GM23248 (cell line): ENCODE results near the gene DRD4. TPM values are rescaled to one million over a fixed set of nuclear protein-coding genes. Genes with fewer than 3 reads are reported as not detected.

Experiments used
- DNase-seq: peaks from one replicate; pipeline ENCODE4 v3.0.0-alpha.2; 2015
- H2AFZ ChIP-seq: fragments of 200-600 bp; sonication (generic); 2 replicates; pipeline ENCODE4 v1.6.1; 2016; ENCODE audit warnings: antibody characterized with exemption
- H3F3A ChIP-seq: fragments of 200-600 bp; sonication (generic); 2 replicates; pipeline ENCODE4 v1.6.1; 2016; ENCODE audit warnings: mild to moderate bottlenecking, antibody characterized with exemption, mixed run types; ENCODE audit not compliant: insufficient read depth
- H3K27ac ChIP-seq: fragments of 200-600 bp; sonication (generic); 2 replicates; pipeline ENCODE4 v1.5.1; 2016; ENCODE audit warnings: mild to moderate bottlenecking
- H3K27me3 ChIP-seq: fragments of 200-600 bp; sonication (generic); replicated peaks from 2 replicates; pipeline ENCODE4 v1.6.1; 2016; ENCODE audit warnings: mild to moderate bottlenecking; ENCODE audit not compliant: insufficient read depth
- H3K36me3 ChIP-seq: fragments of 200-600 bp; sonication (generic); 2 replicates; pipeline ENCODE4 v1.6.1; 2016; ENCODE audit warnings: low read depth, mild to moderate bottlenecking
- H3K4me1 ChIP-seq: fragments of 200-600 bp; sonication (generic); 2 replicates; pipeline ENCODE4 v1.6.1; 2016; ENCODE audit warnings: mild to moderate bottlenecking; ENCODE audit not compliant: insufficient read depth
- H3K4me2 ChIP-seq: fragments of 200-600 bp; sonication (generic); one replicate; pipeline ENCODE4 v1.6.1; 2016; ENCODE audit warnings: mild to moderate bottlenecking; ENCODE audit not compliant: unreplicated experiment
- H3K4me3 ChIP-seq: fragments of 200-600 bp; sonication (generic); 2 replicates; pipeline ENCODE4 v1.5.1; 2016; ENCODE audit warnings: mild to moderate bottlenecking
- H3K79me2 ChIP-seq: fragments of 200-600 bp; sonication (generic); 2 replicates; pipeline ENCODE4 v1.6.1; 2016; ENCODE audit warnings: mild to moderate bottlenecking; ENCODE audit not compliant: insufficient read depth
- H3K9ac ChIP-seq: fragments of 200-600 bp; sonication (generic); 2 replicates; pipeline ENCODE4 v1.6.1; 2016; ENCODE audit warnings: mild to moderate bottlenecking
- H3K9me2 ChIP-seq: fragments of 200-600 bp; sonication (generic); 2 replicates; pipeline ENCODE4 v1.6.1; 2016; ENCODE audit warnings: mixed run types, mild to moderate bottlenecking, moderate library complexity; ENCODE audit not compliant: insufficient read depth
- H3K9me3 ChIP-seq: fragments of 200-600 bp; sonication (generic); one replicate; pipeline ENCODE4 v1.6.1; 2017; ENCODE audit warnings: low read depth
- H4K20me1 ChIP-seq: fragments of 200-600 bp; sonication (generic); 2 replicates; pipeline ENCODE4 v1.6.0; 2016; ENCODE audit not compliant: insufficient read depth
- EZH2 ChIP-seq: fragments of 200-600 bp; sonication (generic); IDR thresholded peaks from 2 replicates; pipeline ENCODE4 v1.6.1; 2018; ENCODE audit warnings: antibody characterized with exemption, mild to moderate bottlenecking; ENCODE audit not compliant: insufficient read depth, poor library complexity, severe bottlenecking
- EZH2phosphoT487 ChIP-seq: fragments of 200-600 bp; sonication (generic); IDR thresholded peaks from 2 replicates; pipeline ENCODE4 v1.6.1; 2018; ENCODE audit warnings: antibody characterized with exemption, moderate library complexity, mild to moderate bottlenecking, low read depth; ENCODE audit not compliant: insufficient read depth
- WGBS, 2 experiments: methylation state at CpG; one replicate each; pipeline ENCODE4 v1.1.6; 2015 to 2017; ENCODE audit warnings: low lambda C conversion rate in 2 of 2, low coverage in 1 of 2; ENCODE audit errors: missing lambda C conversion rate in 2 of 2; 5-methylcytosine and 5-hydroxymethylcytosine counted together
- in situ Hi-C: fragments of 300-500 bp; cut with MboI; formaldehyde crosslinking; loops from 2 replicates; pipeline ENCODE4 v1.15.0; 2020
- polyA plus RNA-seq: library from polyadenylated mRNA; unstranded; fragments of >200 nt; fragmentation: Nextera tagmentation; extraction: Ambion mirVana; gene quantifications from 2 replicates; pipeline ENCODE4 v1.2.1, GENCODE V29; 2016
- total RNA-seq: library from RNA; depleted of rRNA; stranded (reverse); fragments of >200 nt; shearing (Covaris generic); gene quantifications from 2 replicates; pipeline ENCODE4 v1.2.3, GENCODE V29; 2014

DRD4 gene
- total and polyA plus RNA-seq, 2 experiments from 2014 or later = not detected

DNA sequence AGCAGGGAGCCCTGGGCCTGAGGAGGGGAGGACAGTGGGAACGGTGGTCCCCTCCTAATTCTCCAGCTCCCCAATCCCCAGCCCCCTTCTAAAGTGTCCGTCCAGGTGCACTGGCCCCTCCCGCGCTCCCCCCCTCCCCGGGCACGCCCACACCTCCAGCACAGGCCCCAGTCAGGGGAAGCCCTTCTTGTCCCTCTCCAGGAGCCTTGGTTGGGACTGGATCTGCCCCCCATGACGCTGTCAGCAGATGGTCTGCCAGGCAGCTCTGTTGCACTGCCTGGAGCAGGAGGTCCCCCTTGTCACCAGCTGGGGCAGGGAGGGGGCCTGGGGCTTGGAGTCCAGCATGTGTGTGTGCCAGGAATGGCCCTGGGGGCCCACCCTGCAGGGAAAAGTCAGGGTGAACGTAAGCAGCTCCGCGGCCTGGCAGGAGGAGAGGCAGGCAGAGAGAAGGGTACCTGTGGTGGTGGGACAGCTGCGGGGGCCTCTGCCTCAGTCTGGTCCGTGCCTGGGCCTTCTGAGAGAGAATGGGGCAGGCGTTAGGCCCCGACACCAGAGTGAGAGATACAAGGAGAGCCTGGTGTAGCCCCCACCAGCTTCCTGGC lies 22.9 kb upstream of the DRD4 start:
- no peaks in the 10 kb centered on the region for H3K4me1 ChIP-seq
- no peaks in the 10 kb centered on the region for H3K79me2 ChIP-seq
- no peak overlapping the region for H3K4me2 ChIP-seq
- peaks cover 7% of the 10 kb centered on the region; the same call in 1 of the 2 replicates for H3F3A ChIP-seq
- in situ Hi-C loops = no loop called here
- H3K9ac ChIP-seq = no peak overlapping the region
- peaks cover 7% of the 10 kb centered on the region; the same call in 1 of the 2 replicates for H3K36me3 ChIP-seq
- H3K27ac ChIP-seq = no peak overlapping the region
- H3K9me3 ChIP-seq = no peaks in the 10 kb centered on the region
- TF ChIP-seq EZH2 = no peak
- TF ChIP-seq EZH2phosphoT487 = no peak
- H3K9me2 ChIP-seq = no peaks in the 10 kb centered on the region
- DNase-seq = no peak
- H3K4me3 ChIP-seq = no peak overlapping the region
- no peaks in the 10 kb centered on the region for H4K20me1 ChIP-seq
- no peak overlapping the region for H2AFZ ChIP-seq
- WGBS, 2 experiments = 70 to 77% methylated on average over 9 to 14 of the region's 14 CpGs
- no peaks in the 10 kb centered on the region for H3K27me3 ChIP-seq

DNA sequence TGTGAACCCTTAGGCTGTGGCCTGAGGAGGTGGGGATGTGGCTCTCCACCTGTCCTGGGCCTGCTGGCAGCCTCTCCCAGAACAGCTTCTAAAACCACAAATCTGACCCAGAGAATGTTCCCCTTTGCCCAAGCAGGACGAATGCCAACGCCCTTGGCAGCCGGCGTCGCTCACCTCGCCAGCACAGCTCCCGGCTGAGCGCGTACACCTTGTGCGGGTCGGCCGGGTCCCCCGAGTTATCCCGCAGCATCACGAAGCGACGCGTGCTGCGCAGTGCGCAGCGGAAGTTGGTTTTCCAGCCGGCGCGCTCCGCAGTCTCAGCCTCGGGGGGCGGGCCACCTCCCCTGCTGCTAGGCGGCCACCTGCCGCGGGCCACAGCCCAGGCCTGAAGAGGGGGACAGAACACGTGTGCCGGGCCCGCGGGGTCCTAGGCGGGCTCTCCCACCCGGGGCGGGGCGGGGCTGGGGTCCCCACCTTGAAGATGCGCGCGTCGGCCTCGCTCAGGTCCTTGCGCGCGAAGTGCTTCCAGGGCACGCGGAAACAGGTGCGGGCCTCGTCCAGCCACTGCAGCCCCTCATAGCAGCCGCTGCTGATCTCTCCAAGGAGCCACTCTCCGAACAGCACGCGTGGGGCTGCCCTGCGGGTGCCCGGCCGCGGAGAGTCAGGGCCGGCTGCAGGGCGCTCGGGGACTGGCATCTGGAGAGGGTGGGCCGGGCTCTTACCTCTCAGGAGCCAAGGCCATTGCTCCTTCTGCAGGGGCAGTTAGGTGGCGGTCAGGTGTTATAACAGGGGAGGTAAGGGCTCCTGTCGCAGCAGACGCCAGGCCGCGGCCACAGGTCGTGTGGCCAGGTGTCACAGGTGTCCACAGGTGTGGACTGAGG lies 22.2 kb upstream of the DRD4 start:
- TF ChIP-seq EZH2 (no peak), EZH2phosphoT487 (no peak)
- no peak overlapping the region for H2AFZ ChIP-seq
- in situ Hi-C loops = no loop called here

GRCh38 chr11:615504-616319 lies 21.4 kb upstream of the DRD4 start, which contains the start of gene IRF7:
Gene IRF7 (minus strand): TSS chr11:615950. CDS start chr11:615364, 586 bp downstream.
- 4 to 5% methylated on average over 49 to 66 of the region's 66 CpGs for WGBS, 2 experiments
- Histone ChIP-seq H3K79me2 (no peaks in the 10 kb centered on the region), H3K4me1 (no peaks in the 10 kb centered on the region), H3K27ac (peak within 1 kb of the TSS; percentile 82), H3K9me3 (no peaks in the 10 kb centered on the region), H4K20me1 (no peaks in the 10 kb centered on the region), H3K4me2 (peak within 1 kb of the TSS; percentile 84), H3K4me3 (peak within 1 kb of the TSS; percentile 88), H3K9me2 (no peaks in the 10 kb centered on the region), H3F3A (peaks cover 7% of the 10 kb centered on the region; the same call in 1 of the 2 replicates), H3K27me3 (no peaks in the 10 kb centered on the region), H3K9ac (peak within 1 kb of the TSS; percentile 86), H3K36me3 (peaks cover 1% of the 10 kb centered on the region; the same call in 1 of the 2 replicates), H2AFZ (peak within 1 kb of the TSS; percentile 66; the same call in 1 of the 2 replicates)
- no peak for TF ChIP-seq EZH2
- peak; percentile 98 for DNase-seq
- in situ Hi-C loops = no loop called here

More for the DNA sequence above, 22.2 kb upstream of the DRD4 start:
- no peaks in the 10 kb centered on the region for H3K9me2 ChIP-seq
- H3K79me2 ChIP-seq = no peaks in the 10 kb centered on the region
- H3F3A ChIP-seq = peaks cover 7% of the 10 kb centered on the region; the same call in 1 of the 2 replicates
- H3K27ac ChIP-seq = peak overlapping the region; percentile 82
- H4K20me1 ChIP-seq = no peaks in the 10 kb centered on the region
- H3K27me3 ChIP-seq = no peaks in the 10 kb centered on the region
- H3K9ac ChIP-seq = peak overlapping the region; percentile 86
- peak; percentile 44 for DNase-seq
- H3K9me3 ChIP-seq = no peaks in the 10 kb centered on the region
- H3K36me3 ChIP-seq = peaks cover 4% of the 10 kb centered on the region; the same call in 1 of the 2 replicates
- H3K4me2 ChIP-seq = peak overlapping the region; percentile 84
- peak overlapping the region; percentile 88 for H3K4me3 ChIP-seq
- H3K4me1 ChIP-seq = no peaks in the 10 kb centered on the region
- WGBS, 2 experiments = 34 to 55% methylated on average over 32 to 48 of the region's 68 CpGs
